ENCODE measurements around the gene MAPK4. TPM values are rescaled to one million over a fixed set of nuclear protein-coding genes. Genes with fewer than 3 reads are reported as not detected.
"Not testable (repeated sequence)": the region's sequence is repeated elsewhere in the genome, so short reads cannot be mapped to it uniquely, and the experiment has no call there.

Gene MAPK4
- total RNA-seq, 3 donors from 2014 or later, result 0.41 to 9.9 (median 0.43) TPM

DNA sequence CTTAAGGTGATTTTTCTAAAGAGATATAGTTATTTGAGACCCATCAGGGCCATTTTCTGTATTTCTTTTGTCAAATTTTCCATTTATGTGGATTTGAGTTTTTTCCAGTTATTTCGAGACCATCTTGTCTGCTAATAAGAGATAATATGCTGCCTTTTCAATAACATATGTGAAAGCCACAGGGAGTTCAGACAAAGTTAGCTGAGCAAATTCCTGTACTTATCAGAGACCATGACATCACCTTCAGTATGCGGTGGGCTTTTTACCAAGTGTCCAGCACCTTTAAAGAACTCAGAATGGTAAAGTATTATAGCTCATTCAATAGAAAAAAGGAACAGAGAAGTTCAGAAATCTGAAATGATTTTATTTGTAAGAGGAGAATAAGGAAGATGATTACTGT is 11.7 kb downstream of the MAPK4 start:
- H3K4me3 ChIP-seq, result no peak overlapping the region
- TF ChIP-seq CTCF (IDR thresholded peaks at IDR 0.05), result no peak
- H3K36me3 ChIP-seq (ENCODE audit: low read depth), result no peaks in the 10 kb centered on the region
- intact Hi-C loops (cut with DNase I, micrococcal nuclease), result no loop called here
- no peak for DNase-seq
- no peak for ATAC-seq
- no peaks in the 10 kb centered on the region for H3K4me1 ChIP-seq (ENCODE audit: low read depth)
- no peaks in the 10 kb centered on the region for H3K9me3 ChIP-seq

DNA sequence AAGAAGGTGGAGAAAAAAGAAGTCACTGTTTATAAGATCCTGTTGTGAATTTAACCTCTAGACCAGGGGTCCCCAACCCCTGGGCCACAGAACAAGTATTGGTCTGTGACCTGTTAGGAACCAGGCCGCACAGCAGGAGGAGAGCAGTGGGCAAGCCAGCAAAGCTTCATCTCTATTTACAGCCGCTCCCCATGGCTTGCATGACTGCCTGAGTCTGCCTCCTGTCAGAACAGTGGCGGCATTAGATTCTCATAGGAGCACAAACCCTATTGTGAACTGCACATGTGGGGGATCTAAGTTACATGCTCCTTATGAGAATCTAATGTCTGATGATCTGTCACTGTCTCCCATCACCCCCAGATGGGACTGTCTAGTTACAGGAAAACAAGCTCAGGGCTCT is 13.3 kb downstream of the MAPK4 start:
- H3K4me1 ChIP-seq (ENCODE audit: low read depth); H3K4me3 ChIP-seq; ATAC-seq; H3K9me3 ChIP-seq; intact Hi-C loops (cut with DNase I, micrococcal nuclease); H3K36me3 ChIP-seq (ENCODE audit: low read depth); DNase-seq: not testable (repeated sequence)

- intact Hi-C loops (cut with DNase I, micrococcal nuclease), result no loop called here
- Histone ChIP-seq H3K9me3 (no peaks in the 10 kb centered on the region), H3K4me3 (no peak overlapping the region), H3K4me1 (ENCODE audit: low read depth) (no peaks in the 10 kb centered on the region), H3K36me3 (ENCODE audit: low read depth) (no peaks in the 10 kb centered on the region)
- no peak for ATAC-seq
- TF ChIP-seq CTCF (IDR thresholded peaks at IDR 0.05), result no peak
- no peak for DNase-seq
Observed at GRCh38 chr18:50573679-50574078, 13.8 kb downstream of the MAPK4 start.

GRCh38 chr18:50578030-50578429 is 18.1 kb downstream of the MAPK4 start:
- no peak for ATAC-seq
- no peaks in the 10 kb centered on the region for H3K4me1 ChIP-seq (ENCODE audit: low read depth)
- H3K9me3 ChIP-seq, result no peaks in the 10 kb centered on the region
- intact Hi-C loops (cut with DNase I, micrococcal nuclease), result no loop called here
- DNase-seq, result no peak
- no peaks in the 10 kb centered on the region for H3K36me3 ChIP-seq (ENCODE audit: low read depth)
- H3K4me3 ChIP-seq, result no peak overlapping the region
- TF ChIP-seq CTCF (IDR thresholded peaks at IDR 0.05), result no peak

GRCh38 chr18:50578651-50579050 is 18.8 kb downstream of the MAPK4 start:
- ATAC-seq (peak; percentile 42), DNase-seq (no peak)
- no peaks in the 10 kb centered on the region for H3K4me1 ChIP-seq (ENCODE audit: low read depth)
- intact Hi-C loops (cut with DNase I, micrococcal nuclease), result no loop called here
- no peaks in the 10 kb centered on the region for H3K9me3 ChIP-seq
- H3K36me3 ChIP-seq (ENCODE audit: low read depth), result no peaks in the 10 kb centered on the region
- TF ChIP-seq CTCF (IDR thresholded peaks at IDR 0.05), result no peak
- no peak overlapping the region for H3K4me3 ChIP-seq

DNA sequence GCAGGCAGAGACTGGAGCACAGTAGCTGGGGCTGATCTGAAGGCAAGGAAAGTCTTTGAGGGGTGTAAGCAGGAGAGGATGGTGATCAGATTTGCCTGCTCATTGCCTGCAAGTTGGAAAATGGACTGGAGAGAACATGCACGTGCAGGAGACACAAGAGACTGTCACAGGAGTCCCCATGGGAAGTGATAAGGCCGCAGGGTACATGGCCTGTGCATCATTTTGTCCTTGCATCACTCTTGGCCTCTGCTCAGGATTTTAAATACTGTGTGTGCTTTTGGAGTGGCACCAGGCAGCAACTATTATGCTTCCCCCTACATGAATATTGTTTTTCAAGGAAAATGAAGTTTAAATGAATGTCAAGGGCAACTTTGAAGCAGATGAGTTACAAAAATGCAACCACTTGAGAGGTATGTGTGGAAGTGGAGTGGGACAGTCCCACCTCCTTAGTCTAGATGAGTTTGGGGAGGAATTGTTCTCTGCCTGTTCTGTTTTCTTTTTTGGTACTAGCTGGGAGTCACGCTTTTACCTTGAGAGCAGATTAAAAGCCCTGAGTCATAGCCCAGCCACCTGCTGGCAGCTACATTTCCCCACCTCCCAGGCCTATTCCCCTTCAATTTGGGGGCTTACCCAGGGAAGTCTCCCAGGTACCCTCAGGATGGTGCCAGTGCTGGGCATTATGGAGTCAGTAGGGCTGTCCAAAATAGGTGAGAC is 19.3 kb downstream of the MAPK4 start:
- TF ChIP-seq CTCF (IDR thresholded peaks at IDR 0.05), result no peak
- ATAC-seq, result no peak
- Histone ChIP-seq H3K4me3 (no peak overlapping the region), H3K9me3 (no peaks in the 10 kb centered on the region), H3K36me3 (ENCODE audit: low read depth) (no peaks in the 10 kb centered on the region), H3K4me1 (ENCODE audit: low read depth) (no peaks in the 10 kb centered on the region)
- intact Hi-C loops (cut with DNase I, micrococcal nuclease), result no loop called here
- no peak for DNase-seq

All from mucosa of descending colon (tissue), 3 donors.